ENCODE measurements around the gene CD38.
"Not testable (repeated sequence)": the region's sequence is repeated elsewhere in the genome, so short reads cannot be mapped to it uniquely, and the experiment has no call there.

The CD38 gene

DNA sequence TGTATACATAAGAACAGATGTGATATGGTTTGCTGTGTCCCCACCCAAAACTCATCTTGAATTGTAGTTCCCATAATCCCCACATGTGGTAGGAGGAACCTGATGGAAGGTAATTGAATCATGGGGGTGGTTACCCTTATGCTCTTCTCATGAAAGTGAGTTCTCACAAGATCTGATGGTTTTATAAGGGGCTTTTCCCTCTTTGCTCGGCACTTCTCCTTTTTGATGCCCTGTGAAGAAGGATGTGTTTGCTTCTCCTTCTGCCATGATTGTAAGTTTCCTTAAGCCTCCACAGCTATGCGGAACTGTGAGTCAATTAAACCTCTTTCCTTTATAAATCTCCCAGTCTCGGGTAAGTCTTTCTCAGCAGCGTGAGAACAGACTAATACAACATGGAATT is 83.1 kb downstream of the CD38 start:
- DNase-seq (ENCODE audit: low read depth in 2 of 2, low spot score in 1 of 2), result not testable (repeated sequence)

DNA sequence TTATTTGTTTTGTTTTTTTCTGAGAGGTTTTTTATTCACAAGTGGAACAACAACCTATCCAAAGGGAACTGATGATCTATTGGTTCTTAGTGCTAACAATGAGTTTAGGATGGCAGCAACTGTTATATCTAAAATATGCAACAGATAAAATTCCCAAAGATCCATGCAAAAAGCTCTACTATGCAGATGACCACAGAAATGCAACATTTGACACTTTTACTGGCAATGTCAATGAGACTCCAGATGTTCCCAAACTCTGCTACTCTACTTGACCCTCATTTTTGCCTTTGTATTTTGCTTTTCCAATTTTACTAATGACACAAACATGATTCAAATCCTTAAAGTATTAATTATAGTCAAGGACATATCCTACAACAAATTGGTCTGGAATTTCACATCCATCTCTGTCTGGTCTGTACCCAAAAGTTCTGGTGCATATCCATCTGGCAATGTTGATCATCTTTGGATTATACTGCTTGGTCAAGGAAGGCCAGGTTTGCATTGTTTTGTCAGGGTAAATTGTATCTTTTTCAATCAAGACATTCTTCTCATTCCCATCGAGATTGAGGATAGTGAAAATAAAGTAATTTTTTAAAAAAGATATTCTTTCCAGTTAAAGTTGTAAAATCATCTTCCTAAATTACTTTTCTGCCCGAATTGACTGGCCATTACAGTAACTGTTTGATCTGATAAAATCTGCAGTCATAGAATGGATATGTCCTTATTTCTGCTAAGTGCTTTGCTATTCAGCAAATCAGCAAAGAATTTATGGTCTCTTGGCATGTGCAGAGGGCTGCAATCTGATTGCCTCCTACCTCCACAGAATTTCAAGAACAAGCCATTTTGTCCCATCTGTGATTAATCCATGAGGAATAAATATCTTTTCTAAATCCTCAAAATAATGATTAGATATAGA is 86.8 kb downstream of the CD38 start:
- no peak for DNase-seq (ENCODE audit: low read depth in 2 of 2, low spot score in 1 of 2)

DNA sequence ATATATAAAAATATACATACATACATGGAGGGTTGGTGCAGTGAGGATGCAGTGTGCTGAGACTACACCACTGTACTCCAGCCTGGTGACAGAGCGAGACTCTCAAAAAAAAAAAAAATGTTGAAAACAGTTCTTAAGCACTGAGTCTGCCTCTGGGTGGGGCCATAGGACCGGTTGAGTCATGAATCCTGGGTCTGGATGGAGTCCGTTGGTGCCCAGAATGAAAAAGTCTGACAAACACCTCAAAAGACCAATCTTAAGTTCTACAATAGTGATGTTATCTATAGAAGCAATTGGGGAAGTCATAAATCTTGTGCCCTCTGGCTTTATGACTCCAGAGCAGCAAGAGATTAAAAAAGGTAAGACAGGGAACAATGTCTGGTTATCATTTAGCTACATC is 90.0 kb downstream of the CD38 start:
- DNase-seq (ENCODE audit: low read depth in 2 of 2, low spot score in 1 of 2), result no peak

DNA sequence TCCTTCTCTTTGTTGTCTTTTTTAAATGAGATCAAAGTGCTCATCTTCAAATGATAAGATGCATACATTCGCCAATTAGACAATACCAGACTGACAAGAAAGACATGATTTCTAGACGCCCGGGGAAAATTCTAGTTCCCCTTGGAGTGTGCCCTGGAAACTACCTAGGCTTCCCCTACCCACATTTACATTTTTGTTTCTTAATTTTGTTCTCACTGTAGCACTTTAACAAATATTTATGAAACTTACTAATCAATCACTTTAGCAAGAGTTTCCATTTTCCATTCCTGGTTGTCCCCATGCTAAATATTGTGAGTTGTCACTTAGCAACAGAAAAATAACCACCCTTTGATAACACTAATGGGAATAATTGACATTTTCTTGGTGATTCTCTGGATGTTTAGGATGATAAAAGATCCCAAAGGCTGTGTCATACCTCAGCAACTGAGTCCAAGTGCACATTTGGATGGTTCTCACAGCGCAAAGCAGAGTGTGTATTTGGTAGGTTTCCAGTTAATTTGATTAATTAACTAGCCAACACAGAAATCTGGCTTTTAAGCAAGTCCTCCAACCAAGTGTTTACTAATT is 90.8 kb downstream of the CD38 start:
- DNase-seq (ENCODE audit: low read depth in 2 of 2, low spot score in 1 of 2), result no peak

DNA sequence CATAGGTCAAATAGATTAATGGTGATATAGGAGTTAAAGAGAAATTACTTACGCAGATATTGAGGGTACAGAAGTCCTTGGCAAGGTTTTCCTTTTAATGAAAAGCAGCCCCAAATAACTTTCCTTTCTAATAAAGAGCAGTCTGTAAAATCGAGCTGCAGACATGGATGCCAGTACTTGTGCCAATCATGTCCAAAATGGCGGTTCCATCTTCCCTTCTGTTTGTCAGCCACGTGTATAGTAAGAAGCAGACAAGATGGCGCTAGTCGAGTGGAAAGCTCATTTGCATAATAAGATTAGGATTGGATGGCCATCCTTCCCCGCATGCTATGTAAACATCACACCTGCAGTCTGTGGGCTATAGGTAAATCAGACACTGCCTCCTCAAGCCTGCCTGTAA is 92.0 kb downstream of the CD38 start:
- DNase-seq (ENCODE audit: low read depth in 2 of 2, low spot score in 1 of 2), result no peak

DNA sequence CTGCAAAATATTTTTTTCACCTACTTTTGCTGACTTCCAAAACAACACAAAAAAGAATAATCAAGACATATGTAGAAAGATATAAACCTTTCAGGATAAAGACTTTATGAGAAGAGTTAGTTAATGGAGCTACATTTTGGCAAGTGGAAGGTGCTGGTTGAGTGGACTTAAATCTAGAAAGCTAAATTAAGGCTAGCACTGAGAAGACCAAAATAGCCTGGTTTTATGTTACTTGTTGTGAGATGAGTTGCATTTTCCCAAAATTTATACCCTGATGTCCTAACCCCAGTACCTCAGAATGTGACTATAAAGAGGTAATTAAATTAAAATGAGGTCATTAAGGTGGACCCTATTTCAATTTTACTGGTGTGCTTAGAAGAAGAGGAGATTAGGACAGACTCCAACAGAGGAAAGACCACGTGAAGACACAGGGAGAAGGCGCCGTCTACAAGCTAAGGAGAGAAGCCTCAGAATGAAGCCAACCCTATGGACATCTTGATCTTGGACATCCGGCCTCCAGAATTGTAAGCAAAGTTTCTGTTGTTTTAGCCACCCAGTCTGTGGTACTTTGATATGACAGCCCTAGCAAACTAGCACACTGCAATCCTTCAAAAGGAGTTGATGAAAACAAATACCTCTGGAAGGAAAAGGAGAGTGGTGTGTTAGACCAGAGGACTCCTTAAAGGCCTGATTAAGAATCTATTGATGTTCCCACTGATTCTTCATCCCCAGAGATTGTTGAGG is 93.0 kb downstream of the CD38 start:
- no peak for DNase-seq (ENCODE audit: low read depth in 2 of 2, low spot score in 1 of 2)

DNA sequence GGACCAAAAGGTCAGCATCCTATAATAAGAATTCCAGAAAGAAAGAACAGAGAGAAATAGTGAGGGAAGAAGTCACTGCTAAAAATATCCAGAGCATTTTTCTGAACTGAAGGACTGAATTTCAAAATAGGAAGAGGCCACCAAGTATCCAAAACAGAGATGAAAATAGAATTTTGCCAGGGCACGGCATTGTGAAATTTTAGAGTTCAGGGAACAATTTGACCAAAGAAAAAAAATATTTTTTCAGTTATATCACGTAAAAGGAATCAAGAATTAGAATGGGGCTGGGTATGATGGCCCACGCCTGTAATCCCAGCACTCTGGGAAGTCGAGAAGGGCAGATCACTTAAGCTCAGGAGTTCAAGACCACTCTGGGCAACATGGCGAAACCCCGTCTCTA is 95.0 kb downstream of the CD38 start:
- DNase-seq (ENCODE audit: low read depth in 2 of 2, low spot score in 1 of 2), result no peak

DNA sequence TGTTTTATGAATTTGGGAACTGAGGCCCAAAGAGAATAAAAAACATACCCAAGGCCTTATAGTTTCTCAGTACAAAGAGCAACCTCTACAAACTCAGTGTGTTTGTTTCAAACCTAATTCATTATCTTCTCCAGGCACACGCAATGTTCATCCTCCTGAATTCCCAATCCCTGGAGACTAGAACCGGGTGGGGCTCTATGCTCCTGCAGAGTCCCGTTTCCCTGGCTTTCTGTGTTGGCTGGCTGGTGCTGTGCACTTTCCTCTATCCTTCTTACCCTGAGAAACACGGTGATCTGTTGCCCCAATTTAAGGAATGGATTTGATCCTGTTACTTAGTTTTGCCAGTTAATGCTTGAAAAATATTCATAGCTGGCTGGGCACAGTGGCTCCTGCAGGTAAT is 96.5 kb downstream of the CD38 start:
- no peak for DNase-seq (ENCODE audit: low read depth in 2 of 2, low spot score in 1 of 2)

DNA sequence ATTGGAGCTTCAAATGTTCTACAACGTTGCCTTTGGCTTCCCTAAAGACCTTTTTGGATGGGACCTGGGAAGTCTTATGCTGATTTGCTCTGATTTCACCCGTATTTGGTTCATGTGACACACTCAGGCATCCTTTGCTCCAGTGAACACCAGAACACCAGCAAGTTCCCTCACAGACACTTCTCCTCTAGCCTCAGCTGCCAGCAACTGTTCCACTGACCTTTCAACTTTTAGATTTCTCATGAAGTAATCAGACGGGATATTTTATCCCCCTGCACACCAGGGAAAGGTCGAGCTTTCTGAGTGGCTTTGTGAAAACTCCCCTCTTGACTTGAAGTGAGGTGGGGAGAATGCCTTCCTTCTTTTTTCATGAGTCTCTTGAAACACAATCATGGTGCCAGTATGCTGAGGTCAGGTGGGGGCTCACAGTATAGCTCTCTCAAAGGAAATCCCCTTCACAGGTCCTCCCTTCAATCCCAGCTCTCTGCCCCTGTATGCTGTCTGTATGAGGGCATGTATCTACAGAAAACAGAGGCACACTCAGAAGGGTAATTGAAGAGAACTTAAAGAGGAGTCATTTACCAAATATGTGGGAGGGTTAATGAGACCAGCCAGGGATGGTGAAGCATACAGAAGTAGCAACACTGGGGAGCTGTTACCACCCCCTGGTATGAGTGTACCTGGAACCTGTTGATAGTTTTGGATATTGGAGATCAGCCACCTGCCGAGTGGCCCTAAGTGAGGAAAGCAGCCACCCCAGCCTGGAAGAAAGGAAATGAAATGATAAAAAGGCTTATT is 97.7 kb downstream of the CD38 start:
- no peak for DNase-seq (ENCODE audit: low read depth in 2 of 2, low spot score in 1 of 2)

DNA sequence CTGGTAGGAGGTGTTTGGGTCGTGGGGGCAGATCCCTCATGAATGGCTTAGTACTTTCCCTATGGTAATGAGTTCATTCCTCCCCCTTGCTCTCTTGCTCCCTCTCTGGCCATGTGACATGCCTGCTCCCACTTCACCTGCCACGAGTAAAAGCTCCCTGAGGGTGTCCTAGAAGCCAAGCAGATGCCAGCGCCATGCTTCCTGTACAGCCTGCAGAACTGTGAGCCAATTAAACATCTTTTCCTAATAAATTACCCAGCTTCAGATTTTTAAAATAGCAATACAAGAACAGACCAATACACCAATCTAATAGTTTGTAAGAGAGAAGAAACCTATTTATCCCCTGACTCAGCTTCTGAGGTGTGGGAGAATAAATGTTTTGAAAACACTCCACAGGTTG is 99.9 kb downstream of the CD38 start:
- DNase-seq (ENCODE audit: low read depth in 2 of 2, low spot score in 1 of 2), result no peak

DNA sequence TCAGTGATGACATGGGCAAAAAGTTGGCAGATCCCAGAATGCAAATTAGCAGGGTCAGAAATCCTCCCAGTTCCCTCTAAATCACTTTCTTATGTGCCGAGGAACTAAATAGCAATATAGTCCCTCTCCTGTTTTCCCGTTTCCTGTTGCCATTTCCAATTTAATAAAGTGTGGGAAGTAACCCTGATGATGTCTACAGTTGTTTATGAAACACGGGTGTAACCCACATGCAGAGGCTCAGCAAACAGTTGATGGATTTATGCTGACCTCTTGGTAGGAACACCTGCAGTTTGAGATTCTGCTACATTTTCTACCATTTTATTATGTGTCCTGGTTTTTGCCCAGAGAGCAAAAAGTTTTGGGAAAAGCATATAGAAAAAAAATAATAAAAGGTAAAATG is 103.7 kb downstream of the CD38 start:
- no peak for DNase-seq (ENCODE audit: low read depth in 2 of 2, low spot score in 1 of 2)

DNA sequence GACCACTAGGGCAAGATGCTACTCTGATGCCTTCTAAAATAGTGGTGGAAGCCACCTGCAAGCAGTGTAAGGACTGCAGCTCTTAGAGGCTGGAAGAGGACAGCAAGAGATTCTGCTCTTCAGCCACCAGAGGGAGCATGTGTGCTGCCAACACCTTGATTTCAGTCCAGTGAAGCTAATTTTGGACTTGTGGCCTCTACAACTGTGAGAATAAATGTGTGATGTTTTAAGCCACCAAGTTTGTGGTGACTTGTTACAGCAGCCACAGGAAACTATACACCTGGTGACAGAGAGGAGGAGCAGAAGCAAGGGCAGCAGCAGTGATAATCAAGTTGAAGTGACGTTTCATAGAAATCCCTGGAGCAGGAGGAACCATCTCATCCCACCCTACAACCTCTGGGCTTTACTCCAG is 104.6 kb downstream of the CD38 start:
- peak in 1 of 2 donors; percentile 6 for DNase-seq (ENCODE audit: low read depth in 2 of 2, low spot score in 1 of 2)

DNA sequence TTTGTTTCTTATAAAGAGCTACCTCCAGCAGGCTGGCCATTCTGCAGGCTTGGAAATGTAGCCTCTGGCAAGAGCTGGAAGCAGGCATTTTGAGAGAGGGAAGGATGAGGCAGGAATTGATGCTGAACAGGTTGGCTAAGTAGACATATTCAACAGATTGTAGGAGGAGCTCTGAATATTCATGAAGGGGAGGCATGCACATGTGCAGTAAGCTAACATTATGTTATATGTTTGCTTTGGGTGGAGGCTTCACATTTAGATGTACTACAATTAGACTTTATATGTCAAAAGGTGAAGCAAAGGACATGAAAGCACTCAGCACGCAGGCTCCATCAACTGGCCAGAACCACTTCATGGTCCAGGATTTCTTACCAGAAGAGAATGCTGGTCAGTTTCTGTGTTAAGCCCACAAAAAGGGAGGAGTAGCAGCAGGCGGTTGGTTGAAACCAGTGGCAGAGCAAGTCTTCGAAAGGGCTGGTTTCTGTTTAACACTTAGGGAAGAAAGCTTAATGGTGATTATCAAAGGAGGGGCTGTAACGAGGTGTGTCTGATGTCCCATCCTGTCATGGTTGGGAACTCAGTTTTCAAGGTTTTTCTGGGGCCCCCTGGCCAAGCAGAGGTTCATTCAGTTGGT is 105.6 kb downstream of the CD38 start:
- DNase-seq (ENCODE audit: low read depth in 2 of 2, low spot score in 1 of 2), result no peak

DNA sequence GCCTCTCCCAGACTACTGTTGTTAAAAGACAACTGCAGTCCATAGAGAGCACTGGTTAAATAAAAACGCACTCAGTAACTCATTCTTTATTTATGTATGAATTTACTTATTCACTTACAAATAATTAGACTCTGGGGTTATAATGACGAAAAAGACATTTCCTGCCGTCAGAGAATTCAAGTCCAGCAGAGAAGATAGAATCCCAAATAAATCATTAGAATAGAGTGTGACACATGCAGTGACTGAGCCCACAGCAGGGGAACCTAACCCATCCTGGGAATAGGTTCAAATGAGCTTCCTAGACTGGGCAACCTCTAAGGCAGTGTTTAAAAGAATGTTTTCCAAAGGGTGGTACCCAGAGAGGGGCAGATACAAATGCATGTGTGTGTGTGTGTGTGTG is 106.5 kb downstream of the CD38 start:
- DNase-seq (ENCODE audit: low read depth in 2 of 2, low spot score in 1 of 2), result no peak

DNA sequence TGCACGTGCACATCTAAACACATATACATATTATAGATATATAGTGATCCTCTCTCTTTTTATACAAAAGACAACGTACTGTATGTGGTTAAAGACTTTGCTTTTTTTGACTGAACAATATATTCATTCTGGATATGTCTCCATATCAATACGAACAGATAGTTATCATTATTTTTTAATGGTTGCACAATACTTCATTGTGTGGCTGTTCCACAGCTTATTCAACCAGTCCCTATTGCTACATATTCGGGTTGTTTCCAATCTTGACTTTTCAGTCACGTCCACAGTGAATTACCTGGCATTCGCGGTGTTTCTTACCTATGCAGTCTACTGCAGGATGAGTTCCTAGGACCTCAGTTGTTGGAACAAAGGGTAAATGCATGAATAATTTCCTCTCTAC is 107.3 kb downstream of the CD38 start:
- DNase-seq (ENCODE audit: low read depth in 2 of 2, low spot score in 1 of 2), result no peak

DNA sequence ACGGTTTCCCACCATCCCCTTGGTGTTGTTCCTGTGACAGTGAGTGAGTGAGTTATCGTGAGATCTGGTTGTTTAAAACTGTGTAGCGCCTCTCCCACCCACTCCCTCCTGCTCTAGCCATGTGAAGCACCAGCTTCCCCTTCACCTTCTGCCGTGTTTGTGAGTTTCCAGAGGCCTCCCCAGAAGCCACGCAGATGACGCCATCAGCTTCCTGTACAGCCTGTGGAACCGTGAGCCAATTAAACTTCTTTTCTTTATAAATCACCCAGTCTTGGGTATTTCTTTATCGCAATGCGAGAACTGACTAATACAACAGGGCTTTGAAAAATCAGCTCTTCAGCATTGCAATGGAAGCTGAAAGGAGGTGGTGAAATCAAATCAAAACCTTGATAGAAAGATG is 110.4 kb downstream of the CD38 start:
- DNase-seq (ENCODE audit: low read depth in 2 of 2, low spot score in 1 of 2), result no peak

DNA sequence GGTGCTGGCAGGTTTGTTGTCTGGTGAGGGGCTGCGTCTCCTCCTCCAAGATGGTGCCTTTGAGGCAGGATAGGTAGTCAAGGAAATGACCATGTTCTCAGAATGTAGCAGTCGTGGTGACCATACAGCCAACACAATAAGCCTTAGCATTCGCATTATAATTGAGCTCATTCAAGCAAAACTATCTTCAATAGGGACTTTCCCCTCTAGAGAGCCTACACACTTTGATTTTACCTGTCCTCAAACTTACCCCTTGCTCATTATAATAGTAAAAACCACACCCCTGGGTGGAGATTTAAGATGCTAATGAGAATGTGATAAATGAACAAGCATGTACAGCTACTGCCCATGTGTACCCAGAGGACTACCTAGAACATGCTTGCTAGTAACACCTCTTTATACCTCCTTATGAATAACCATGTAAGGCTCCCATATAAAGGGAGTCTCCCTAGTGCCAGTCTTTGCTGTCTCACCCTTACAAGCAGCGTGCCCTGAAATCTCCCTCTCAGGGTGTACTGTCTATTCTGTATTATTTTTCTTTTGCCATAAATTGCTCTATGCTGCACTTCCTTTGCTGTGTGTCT is 112.2 kb downstream of the CD38 start:
- no peak for DNase-seq (ENCODE audit: low read depth in 2 of 2, low spot score in 1 of 2)

DNA sequence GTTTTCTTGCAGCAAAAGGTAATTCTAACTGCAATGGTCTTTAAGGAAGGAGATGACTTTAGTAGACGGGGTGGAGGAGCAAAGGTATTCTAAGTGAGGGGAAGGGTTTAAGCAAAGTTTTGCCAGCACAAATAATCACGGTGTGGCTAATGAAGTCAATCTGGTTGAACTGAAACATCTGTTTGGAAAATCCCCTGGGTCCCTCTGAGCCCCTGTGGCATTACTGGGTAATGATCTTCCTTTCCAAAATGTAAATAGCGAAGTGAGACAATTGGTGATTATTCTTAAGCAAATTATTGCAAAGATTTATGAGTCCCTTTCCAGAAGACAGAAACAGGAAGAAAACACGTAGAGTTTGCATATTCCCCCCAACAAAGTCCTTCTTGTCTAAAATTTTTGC is 113.2 kb downstream of the CD38 start:
- no peak for DNase-seq (ENCODE audit: low read depth in 2 of 2, low spot score in 1 of 2)

DNA sequence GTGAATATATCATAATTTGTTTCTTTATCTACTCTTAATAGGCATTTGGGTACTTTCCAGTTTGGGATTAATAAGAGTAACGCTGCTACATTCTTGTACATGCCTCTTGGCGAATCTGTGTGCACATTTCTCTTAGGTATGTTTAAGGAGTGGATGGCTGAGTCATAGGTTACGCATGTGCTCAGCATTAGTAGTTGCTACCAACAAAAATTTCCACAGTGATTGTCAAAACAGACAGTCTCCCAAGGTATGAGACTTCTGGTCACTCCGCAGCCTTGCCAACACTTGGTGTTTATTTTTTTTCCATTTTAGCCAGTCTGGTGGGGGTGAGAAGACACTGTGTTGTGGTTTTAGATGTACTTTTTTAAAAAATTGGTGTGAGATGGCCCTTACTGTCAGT is 115.8 kb downstream of the CD38 start:
- DNase-seq (ENCODE audit: low read depth in 2 of 2, low spot score in 1 of 2), result no peak

DNA sequence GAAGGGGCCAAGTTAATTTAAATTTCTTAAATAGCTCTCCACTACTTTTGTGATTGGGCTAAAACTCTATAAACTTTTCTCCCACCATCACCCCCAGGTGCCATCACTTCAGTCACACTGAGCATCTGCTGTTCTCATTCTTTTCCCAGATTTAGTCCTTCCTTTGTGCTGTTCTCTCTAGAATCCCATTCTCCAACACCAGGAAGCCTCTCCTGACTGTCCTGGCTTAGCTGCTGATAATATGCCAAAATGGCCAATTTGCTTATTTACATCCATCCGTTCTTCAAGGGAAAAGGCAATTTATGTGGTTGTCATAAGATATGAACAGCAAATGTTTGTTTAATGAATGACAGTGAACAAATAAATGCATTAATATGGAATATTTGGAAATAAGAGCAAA is 116.3 kb downstream of the CD38 start:
- no peak for DNase-seq (ENCODE audit: low read depth in 2 of 2, low spot score in 1 of 2)

Measured in stimulated activated CD8-positive, alpha-beta memory T cell treated with anti-CD3 and anti-CD28 coated beads, Interleukin-4, amount 100 ng/mL, for 4 hours (primary cell).